Right kidney (tissue), 1 donor: ENCODE measurements around the gene CACNA1G.

Experiments used
- DNase-seq: peaks from one replicate; pipeline ENCODE4 v3.0.0-alpha.2; 2016

CACNA1G gene

GRCh38 chr17:50614471-50615051 is 54.0 kb downstream of the CACNA1G start:
- no peak for DNase-seq

DNA sequence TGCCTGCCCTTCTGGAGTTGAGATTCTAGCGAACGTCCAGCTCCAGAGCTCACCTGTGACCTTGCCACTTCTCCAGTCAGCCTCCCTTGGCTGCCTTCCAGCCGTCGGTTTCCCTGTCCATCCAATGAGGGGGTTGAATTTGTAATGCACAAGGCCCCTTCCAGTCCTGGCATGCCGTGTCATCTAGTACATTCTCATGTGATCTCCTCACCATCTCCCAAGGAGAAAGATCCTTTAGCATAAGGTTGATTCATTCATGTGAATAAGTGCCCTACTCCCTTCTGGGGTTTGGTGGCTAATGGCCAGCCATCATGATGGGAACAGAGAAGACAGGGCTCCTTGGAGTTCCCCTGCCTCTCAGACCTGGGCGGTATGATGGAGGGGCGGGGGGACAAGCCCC is 55.3 kb downstream of the CACNA1G start:
- no peak for DNase-seq

DNA sequence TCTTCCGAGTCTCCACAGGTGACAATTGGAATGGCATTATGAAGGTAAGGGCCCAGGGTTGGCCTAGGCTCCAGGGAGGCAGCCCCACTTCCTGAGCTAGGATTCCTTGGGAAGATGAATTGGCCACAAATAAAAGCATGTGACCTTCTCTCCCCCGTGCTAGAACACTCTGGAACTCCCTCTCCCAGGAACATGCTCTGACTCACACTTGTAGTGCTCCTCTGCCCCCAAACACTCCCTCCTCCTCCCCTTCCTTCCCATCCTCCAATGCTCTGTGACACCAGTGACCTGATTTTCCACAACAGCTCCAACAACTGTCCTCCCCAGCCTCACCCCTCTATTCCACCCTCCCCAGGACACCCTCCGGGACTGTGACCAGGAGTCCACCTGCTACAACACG is 57.8 kb downstream of the CACNA1G start:
- DNase-seq = no peak

- no peak for DNase-seq
These were observed 58.4 kb downstream of the CACNA1G start for GRCh38 chr17:50618941-50619340.

DNA sequence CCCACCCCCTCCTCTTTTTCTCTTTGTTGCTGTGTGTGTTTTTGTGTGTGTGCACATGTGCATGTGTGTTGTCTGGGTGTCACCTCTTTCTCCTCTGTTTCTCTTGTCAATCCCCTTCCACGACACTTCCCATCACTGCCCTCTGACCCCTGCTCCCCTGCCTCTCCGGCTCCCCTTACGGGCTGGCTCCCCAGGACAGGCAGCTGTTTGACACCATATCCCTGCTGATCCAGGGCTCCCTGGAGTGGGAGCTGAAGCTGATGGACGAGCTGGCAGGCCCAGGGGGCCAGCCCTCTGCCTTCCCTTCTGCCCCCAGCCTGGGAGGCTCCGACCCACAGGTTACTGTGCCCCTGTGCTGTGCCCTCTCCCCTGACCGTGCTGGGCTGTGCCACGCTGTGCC is 59.0 kb downstream of the CACNA1G start:
- no peak for DNase-seq

GRCh38 chr17:50620237-50620636 is 59.7 kb downstream of the CACNA1G start:
- DNase-seq = no peak

DNA sequence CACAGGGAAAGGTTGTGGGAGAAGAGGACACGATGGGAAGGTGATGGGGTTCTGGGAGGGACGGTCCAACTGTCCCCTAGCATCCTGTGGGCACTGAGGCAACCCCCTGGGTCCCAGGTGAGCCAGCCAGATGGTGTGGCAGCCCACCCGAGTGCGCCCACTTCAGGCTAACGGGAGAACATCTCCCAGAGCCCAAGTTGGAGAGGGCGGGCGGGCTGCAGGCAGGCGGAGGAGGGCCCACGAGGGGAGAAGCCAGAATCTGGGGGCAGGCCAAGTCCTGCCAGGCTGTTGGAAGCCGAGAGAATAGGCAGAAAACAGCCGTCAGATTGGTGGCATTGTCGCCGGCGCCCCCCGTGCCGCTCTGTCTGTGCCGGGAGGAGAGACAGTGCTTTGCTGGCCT is 60.3 kb downstream of the CACNA1G start:
- DNase-seq = no peak

DNA sequence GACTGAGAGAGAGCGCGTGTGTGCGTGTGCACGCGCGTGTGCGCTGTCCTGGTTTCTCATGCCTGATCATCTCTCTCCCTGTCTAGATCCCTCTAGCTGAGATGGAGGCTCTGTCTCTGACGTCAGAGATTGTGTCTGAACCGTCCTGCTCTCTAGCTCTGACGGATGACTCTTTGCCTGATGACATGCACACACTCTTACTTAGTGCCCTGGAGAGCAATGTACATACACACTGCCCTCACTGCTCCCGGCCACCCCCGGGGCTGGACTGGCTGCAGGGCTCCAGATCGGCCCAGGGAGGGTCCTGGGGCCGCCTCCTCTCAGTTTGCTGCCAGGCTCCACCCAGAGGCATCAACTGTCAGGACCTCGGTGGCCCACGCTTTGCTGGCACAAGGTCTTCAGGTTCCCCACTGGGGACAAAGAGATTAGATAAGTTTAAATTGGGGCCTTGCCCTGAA is 61.1 kb downstream of the CACNA1G start:
- DNase-seq = no peak

GRCh38 chr17:50624321-50624934 is 63.9 kb downstream of the CACNA1G start:
- DNase-seq = no peak

GRCh38 chr17:50625032-50625871 is 64.7 kb downstream of the CACNA1G start:
- no peak for DNase-seq

DNA sequence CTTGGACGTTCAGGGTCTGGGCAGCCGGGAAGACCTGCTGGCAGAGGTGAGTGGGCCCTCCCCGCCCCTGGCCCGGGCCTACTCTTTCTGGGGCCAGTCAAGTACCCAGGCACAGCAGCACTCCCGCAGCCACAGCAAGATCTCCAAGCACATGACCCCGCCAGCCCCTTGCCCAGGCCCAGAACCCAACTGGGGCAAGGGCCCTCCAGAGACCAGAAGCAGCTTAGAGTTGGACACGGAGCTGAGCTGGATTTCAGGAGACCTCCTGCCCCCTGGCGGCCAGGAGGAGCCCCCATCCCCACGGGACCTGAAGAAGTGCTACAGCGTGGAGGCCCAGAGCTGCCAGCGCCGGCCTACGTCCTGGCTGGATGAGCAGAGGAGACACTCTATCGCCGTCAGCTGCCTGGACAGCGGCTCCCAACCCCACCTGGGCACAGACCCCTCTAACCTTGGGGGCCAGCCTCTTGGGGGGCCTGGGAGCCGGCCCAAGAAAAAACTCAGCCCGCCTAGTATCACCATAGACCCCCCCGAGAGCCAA is 65.6 kb downstream of the CACNA1G start:
- peak; percentile 72 for DNase-seq

DNA sequence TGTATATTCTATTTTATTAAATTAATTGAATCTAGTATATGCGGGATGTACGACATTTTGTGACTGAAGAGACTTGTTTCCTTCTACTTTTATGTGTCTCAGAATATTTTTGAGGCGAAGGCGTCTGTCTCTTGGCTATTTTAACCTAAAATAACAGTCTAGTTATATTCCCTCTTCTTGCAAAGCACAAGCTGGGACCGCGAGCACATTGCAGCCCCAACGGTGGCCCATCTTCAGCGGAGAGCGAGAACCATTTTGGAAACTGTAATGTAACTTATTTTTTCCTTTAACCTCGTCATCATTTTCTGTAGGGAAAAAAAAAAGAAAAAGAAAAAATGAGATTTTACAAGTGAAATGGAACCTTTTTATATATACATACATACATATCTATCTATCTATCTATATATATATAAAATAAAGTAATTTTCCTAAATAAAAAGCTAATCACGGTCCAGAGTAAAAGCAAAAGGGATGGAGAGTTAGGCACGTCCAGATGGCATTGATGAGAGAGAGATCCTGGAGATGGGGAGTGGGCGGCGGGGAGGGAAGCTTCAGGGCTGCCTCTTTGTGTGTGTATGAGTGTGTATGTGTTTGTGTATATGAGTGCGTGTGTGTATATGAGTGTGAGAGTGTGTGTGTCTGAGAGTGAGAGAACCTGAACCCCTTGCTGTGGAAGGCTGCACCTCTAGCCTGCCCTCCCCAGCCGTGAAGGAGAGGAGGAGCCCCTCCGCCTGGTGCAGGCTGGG is 66.7 kb downstream of the CACNA1G start:
- DNase-seq = no peak

DNA sequence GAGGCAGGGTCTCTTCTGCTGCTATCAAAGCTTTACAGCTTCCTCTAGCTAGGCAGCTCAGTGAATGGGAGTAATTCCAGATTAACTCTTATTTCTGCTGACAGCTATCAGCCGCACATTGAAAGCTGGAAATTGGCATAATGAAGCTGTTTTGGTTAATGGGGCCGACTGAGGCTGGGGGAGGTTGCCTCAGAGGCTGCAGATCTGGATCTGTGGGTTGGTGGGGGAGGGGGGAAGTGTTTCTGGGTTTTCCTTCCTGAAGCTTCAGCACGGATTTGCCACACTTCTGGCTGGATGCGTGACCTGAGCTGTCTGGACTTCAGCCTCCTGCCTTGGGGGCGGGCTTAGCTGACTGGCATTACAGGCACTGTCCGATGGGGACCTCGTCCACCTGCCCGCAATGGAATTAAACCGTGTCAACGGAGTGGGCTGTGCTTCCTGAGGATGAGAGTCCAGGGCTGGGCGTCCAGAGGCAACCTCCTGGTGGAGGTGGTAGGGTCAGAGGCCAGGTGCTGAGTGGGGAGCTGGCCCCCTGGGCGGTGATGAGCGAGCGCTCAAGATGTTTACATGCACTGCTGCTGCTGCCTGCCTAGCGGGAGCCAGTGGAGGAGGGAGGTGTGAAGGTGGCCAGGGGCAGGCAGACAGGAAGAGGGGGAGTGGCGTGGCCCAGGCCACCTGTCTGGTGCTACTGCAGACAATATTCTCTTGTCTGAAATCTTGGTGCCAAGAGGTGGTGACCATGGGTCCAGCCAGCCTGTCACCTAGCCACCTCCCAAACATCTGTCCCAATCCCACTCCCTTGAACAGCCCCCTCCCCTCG is 67.5 kb downstream of the CACNA1G start:
- peak; percentile 68 for DNase-seq

- no peak for DNase-seq
These were observed 69.4 kb downstream of the CACNA1G start for GRCh38 chr17:50629902-50630301.

GRCh38 chr17:50630524-50631194 is 70.1 kb downstream of the CACNA1G start:
- peak; percentile 65 for DNase-seq

GRCh38 chr17:50631195-50631907 is 70.8 kb downstream of the CACNA1G start:
- no peak for DNase-seq

GRCh38 chr17:50631908-50632571 is 71.5 kb downstream of the CACNA1G start:
- DNase-seq = no peak

DNA sequence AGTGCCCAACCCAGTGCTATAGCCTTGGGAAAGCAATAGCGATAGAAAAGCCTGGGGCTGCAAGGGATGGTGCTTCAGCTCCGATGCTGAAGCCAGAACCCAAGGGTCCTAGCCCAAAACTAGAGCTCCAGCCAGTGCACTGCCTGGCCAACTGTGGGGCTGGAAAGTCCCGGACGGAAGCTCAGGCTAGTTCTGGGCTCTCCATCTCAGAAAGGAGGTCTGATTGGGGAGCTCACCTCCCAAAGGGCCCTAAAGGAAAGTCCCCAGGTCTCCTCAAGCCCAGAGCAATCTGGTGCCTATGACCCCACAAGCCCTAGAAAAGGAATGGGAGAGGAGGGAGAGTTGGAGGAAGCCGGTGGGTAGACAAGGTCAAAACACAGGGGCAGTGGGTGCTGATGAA is 72.1 kb downstream of the CACNA1G start:
- no peak for DNase-seq

- DNase-seq = no peak
These were observed 73.2 kb downstream of the CACNA1G start for GRCh38 chr17:50633683-50634082.
